Stimulated activated CD4-positive, alpha-beta T cell treated with anti-CD3 and anti-CD28 coated beads, Interleukin-2, amount 100 ng/mL, for 24 hours (primary cell): ENCODE results near the gene MYL3.

Experiments used
- DNase-seq, 2 donors: peaks; one replicate each; pipeline ENCODE4 v3.0.0-alpha.2; 2020

Gene MYL3

DNA sequence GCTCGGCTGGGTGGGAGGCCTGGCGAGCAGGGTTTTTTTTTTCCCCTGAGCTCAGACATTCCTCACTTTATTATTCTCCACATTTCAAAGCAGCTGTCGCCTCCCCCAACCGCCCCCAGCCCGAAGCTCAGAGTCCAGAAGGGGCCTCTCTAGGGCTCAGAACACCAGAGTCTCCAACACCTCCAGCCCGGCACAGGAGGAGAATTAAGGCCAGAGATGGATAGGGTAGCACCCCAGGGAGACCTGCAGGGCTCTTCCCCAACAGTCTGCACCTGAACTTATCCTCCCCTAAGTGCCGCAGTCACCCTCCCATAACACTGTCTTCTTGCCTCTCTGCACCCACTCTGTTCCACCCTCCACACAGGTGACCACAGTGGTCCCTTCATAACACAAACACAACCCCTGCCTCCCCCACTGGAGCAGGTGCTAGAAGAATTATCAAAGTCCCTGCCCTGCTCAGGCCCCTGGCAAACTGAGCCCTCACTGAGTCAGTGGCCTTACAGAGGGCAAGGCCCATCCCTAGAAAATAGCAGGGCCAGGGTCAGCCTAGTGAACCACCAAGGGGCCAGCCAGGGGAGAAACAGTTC is 14.1 kb downstream of the MYL3 start:
- DNase-seq: no peak

GRCh38 chr3:46848271-46849044 is 14.8 kb downstream of the MYL3 start:
- DNase-seq: peak; percentile 45 to 69

- no peak for DNase-seq
Observed at GRCh38 chr3:46847744-46848143, 15.5 kb downstream of the MYL3 start.

- peak in 1 of 2 donors; percentile 17 for DNase-seq
Observed at GRCh38 chr3:46846624-46847542, 16.4 kb downstream of the MYL3 start.

DNA sequence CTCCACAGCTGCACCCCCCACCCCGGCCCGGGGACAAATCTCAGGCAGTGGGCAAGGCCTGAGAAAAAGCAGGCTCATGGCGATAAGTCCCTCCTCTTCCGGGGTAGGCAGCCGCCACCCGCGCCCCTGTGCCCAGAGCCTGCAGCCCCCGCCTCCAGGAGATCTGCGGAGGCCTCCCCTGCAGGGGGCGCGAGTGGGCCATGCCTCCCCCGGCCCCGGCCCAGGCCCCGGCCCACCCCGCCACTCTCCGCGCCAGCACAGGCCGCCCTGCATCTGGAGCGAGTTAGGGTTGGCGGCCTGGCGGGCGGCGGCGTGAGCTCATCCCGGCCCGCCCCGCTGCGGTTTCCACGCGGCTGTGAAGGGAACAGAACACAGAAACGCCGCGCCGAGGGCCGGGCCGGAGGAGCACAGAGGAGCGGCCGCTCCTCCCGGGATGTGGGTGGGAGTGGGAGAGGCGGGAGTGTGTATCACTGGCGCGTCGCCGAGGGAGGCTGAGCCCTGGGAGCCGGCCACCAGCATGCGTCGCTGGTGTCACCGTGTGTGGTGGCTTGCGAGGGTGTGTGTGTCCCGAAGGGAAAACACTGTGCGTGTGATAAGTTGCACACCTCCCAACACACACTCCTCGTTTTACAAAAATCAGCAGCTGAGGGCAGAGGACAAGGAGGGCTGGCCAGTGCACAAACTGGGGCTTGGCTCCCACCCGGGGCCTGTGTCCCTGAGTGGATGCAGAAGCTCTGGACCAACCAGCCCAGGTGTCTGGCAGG is 17.2 kb downstream of the MYL3 start:
- peak; percentile 76 for DNase-seq

- no peak for DNase-seq
Observed at GRCh38 chr3:46845397-46845859, 17.8 kb downstream of the MYL3 start.

DNA sequence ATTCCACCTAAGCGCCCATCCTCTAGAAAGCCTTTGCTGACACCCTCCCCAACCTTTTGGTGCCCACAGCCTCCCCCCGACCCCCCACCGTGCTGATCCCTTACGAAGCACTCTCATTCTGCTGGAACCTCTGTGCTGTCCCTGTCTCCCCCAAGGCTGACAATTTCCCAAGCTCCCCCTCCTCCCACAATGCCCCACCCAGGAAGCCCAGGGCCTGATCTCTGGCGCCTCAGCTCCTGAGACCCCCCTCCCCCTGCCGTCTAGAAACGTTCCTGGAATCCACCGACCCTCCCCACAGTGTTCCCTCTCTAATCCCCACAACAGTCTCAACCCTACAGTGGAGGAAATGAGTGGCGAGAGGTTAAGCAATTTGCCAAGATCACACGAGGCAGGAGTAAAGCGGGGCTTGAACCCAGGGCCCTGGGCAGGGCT is 18.3 kb downstream of the MYL3 start:
- DNase-seq: no peak

DNA sequence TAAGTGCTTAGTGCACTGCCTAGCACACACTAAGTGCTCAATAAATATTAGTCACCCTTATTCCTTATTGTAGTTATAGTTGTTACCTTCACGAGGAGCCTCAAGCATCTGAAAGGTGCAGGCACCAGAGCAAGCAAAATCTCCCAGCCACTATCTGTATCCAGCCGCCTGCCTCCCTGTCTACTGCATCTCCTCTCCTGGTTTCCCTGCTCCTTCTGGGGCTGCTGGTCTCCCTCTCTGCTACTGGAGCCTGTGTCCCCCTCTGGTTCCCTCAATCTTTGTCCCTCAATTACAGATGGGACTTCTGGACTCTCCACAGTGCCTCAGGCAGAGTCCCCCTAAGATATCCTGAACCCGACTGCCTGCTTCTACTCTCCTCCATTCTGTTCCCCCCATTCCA is 18.8 kb downstream of the MYL3 start:
- DNase-seq: no peak

- DNase-seq: no peak
Observed at GRCh38 chr3:46843508-46843907, 19.7 kb downstream of the MYL3 start.

GRCh38 chr3:46840491-46840890 is 22.8 kb downstream of the MYL3 start:
- DNase-seq: no peak

GRCh38 chr3:46838301-46838700 is 24.9 kb downstream of the MYL3 start:
- no peak for DNase-seq

DNA sequence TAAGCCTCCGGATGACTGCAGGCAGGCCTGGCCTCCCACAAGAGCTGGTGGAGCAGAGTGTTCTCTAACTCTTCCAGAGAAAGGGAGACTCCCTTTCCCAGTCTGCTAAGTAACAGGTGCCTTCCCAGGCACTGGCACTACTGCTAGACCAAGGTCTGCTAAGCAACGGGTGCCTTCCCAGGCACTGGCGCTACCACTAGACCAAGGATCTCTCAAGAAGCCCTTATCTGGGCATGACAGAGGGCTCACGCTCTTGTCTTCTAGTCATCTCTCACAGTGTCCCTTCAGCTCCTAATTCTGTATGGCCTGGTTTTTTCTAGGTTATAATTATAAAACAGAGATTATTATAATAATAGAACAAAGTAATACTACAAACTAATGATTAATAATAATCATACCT is 27.8 kb downstream of the MYL3 start:
- DNase-seq: no peak

DNA sequence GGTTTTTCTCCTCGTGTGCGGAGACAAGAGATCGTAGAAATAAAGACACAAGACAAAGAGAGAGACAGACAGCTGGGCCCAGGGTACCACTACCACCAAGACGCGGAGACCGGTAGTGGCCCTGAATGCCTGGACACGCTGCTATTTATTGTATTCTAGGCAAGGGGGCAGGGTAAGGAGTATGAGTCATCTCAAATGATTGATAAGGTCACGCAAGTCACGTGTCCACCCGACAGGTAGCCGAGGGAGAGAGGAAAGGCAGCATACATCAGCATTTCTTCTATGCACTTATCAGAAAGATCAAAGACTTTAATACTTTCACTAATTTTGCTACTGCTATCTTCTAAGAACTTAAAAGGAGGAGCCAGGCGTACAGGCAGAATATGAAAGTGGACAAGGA is 28.2 kb downstream of the MYL3 start:
- DNase-seq: no peak

DNA sequence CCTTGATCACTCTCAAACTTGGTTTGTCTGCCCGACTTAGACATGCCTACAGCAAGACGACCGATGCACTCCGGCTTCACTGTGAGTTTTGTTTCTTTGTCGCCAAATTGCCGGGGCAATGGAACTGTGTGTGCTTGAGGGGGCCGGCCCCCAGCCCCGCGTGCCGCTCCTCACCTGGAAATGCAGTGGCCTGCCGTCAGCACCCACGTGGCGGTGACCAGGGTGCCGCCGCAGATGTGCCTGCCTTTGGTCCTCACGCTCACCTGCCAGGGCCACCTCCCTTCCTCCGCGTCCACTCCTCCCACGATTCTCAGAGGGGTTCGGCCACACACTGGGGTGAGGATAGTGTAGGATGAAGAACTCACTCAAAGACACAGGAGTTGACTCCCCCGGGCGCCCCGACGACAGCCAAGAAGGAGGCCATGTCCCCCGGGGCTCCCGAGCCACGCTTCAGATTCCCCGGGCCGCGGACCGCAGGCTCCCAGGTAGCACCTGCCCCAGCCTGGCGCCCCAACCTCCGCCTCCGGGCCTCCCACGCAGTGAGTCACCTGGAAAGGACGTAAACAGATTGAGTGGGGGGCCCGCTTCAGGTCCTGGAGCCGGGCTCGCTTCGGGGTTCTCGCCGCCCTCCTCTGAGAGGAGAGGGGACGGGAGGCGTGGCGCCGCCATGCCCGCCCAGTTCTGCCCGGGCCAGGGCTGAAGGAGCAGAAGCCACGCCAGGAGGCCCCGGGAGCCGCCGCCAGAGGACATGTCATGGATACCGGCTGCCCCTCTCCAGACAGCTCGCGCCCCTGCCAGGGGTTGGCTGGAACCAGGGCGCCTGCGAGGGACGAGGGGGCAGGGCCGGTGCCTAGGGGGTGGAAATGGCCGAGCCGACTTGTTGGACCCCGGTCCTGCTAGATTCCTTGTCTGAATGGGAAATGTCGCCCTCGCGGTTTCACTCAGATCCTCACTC is 29.6 kb downstream of the MYL3 start:
- no peak for DNase-seq

GRCh38 chr3:46831841-46832240 is 31.4 kb downstream of the MYL3 start:
- no peak for DNase-seq

DNA sequence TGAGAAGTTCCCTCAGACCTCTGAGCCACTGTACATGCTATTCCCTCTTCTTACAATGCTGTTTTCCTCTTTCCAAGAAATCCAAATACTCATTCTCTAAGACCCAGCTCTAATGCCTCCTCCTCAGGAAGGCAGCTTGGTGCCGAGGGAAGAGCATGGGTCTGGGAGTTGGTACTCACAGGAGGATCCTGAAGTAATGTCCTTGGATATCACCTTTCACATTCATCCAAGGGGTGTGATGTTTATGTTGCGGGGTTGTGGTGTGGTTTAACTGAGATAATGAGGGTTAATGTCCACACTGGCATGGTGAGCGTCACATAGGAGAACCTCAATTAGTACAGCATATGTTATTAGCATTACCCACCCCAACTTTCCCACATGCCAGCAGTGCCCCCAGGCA is 31.9 kb downstream of the MYL3 start:
- no peak for DNase-seq

DNA sequence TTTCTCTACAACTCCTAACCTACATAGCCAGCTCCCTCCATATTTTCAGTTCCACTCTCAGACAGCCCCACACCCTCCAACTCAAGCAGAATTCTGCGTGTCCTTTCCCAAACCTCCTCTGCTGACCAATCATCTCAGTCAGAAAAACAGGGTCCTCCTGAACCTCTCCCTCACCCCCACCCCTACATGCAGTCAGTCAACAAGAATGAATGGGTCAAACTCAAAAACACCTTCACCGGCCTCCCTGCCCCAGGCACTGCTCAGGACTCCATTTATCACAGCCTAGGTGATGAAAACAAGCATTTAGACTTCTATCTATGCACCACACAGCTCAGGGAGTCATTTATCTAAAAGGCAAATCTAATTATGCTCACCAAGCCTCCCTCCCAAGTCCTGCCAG is 32.4 kb downstream of the MYL3 start:
- no peak for DNase-seq

GRCh38 chr3:46829699-46830208 is 33.5 kb downstream of the MYL3 start:
- peak; percentile 44 to 47 for DNase-seq

- no peak for DNase-seq
Observed at GRCh38 chr3:46825450-46825849, 37.8 kb downstream of the MYL3 start.

DNA sequence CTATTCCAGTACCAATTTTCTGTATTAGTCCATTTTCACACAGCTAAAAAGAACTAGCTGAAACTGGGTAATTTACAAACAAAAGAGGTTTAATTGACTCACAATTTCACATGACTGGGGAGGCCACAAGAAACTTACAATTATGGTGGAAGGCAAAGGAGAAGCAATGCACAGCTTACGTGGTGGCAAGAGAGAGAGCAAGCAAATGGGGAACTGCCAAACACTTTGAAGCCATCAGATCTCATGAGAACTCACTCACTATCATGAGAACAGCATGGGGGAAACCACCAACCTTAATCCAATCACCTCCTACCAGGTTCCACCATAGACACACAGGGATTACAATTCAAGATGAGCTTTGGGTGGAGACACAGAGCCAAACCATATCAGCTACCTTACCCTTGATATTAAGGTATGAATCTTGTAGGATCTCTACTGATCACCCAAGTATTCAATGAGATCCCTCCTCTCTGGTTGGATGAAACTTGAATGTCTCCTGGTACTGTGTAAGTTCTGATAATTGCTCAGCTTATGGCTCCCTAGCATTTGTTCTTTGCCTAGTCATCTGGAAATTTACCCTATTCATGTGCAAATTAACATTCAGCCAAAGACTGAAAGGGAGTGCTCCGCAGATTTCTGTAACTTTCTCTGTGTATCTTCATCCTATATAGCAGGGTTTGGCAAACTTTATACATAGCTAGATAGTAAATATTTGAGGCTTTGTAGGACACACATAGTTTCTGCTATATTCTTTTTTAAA is 38.9 kb downstream of the MYL3 start:
- no peak for DNase-seq
